Measurements from ENCODE around the gene MRPS27. TPM values are rescaled to one million over a fixed set of nuclear protein-coding genes. Genes with fewer than 3 reads are reported as not detected.

Gene MRPS27
- total RNA-seq, 4 donors from 2014 or later, result 48.6 to 57.9 (median 55.1) TPM

GRCh38 chr5:72213482-72213881, 106.6 kb downstream of the MRPS27 start:
- WGBS, 2 donors (ENCODE audit: low coverage in 1 of 2), result 96% methylated on average over 4 of the region's 4 CpGs
- TF ChIP-seq, protein P1, sequence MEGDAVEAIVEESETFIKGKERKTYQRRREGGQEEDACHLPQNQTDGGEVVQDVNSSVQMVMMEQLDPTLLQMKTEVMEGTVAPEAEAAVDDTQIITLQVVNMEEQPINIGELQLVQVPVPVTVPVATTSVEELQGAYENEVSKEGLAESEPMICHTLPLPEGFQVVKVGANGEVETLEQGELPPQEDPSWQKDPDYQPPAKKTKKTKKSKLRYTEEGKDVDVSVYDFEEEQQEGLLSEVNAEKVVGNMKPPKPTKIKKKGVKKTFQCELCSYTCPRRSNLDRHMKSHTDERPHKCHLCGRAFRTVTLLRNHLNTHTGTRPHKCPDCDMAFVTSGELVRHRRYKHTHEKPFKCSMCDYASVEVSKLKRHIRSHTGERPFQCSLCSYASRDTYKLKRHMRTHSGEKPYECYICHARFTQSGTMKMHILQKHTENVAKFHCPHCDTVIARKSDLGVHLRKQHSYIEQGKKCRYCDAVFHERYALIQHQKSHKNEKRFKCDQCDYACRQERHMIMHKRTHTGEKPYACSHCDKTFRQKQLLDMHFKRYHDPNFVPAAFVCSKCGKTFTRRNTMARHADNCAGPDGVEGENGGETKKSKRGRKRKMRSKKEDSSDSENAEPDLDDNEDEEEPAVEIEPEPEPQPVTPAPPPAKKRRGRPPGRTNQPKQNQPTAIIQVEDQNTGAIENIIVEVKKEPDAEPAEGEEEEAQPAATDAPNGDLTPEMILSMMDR (IDR thresholded peaks at IDR 0.05), result no peak
- TF ChIP-seq POLR2AphosphoS5 (IDR thresholded peaks at IDR 0.05), result no peak
- no peak for TF ChIP-seq EP300 (IDR thresholded peaks at IDR 0.05)
- TF ChIP-seq POLR2A (IDR thresholded peaks at IDR 0.05), result no peak
- Histone ChIP-seq H3K4me1 (peaks cover 6 to 19% (median 7%) of the 10 kb centered on the region in 3 donors), H3K9me3 (no peaks in the 10 kb centered on the region), H3K27me3 (no peaks in the 10 kb centered on the region), H3K36me3 (peaks cover 0 to 31% of the 10 kb centered on the region in 2 donors), H3K27ac (no peak overlapping the region), H3K4me3 (no peak overlapping the region)
- no peak for ATAC-seq

DNA sequence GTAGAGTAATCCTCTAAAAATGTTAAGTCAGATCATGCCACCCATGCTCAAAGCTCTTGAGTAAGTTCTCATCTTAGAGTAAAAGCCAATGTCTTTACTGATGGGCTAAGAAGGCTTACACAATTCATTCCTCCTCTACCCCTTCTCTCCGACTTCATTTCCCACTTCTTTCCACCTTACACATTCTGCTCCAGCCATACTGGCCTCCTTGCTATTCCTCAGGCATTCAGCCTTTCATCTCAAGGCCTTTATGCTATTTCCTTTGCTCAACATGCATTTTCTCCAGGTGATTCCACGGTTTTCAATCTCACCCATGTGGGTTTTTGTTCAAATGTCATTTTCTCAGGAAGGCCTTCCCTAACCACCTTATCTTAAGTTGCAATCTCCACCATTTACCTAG, 107.9 kb downstream of the MRPS27 start:
- TF ChIP-seq POLR2AphosphoS5 (IDR thresholded peaks at IDR 0.05), result no peak
- TF ChIP-seq POLR2A (IDR thresholded peaks at IDR 0.05), result no peak
- TF ChIP-seq, protein P1 (IDR thresholded peaks at IDR 0.05), result no peak
- TF ChIP-seq EP300 (IDR thresholded peaks at IDR 0.05), result no peak
- 87% methylated on average over 2 of the region's 2 CpGs; no CpG with 5 or more reads in 1 of the 2 donors for WGBS, 2 donors (ENCODE audit: low coverage in 1 of 2)
- Histone ChIP-seq H3K27ac (no peak overlapping the region), H3K36me3 (peaks cover 0 to 32% of the 10 kb centered on the region in 2 donors), H3K4me3 (no peak overlapping the region), H3K4me1 (peaks cover 6 to 19% (median 7%) of the 10 kb centered on the region in 3 donors), H3K9me3 (no peaks in the 10 kb centered on the region), H3K27me3 (no peaks in the 10 kb centered on the region)
- ATAC-seq, result no peak

DNA sequence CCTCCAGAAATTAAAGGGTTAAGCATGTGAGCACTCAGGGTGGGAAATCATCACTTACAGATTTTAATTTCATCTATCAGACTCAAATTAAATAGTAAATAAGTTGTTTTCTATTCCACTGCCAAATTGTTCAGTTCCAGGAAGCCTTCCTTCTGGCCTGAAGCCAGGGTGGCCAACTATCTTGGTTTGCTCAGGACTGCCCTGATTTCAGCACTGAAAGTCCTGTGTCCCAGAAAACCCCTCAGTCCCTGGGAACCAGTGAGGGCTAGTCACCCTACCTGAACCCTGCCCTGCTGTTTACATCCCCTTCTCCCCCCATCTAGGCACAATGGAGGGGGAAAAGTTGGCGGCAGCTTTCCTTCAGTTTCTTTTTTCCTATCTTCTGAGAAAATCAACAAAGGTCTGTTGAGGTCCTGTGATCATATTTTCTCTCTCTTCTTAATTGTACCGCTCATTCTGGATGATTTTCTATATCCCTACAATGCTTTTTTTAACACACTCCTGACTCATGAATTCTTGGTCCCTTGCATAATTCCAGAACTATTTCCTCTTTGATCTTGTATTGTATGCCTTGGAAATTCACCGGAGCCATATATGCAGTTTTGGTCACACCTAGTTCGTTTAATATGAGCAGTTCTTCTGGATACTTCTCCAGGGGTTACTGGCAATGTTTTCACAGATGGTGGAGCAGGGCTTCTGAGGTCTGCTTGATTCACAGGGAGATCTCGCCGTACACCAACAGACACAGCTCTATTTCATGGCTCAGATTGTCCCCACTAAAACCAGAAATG, 109.0 kb downstream of the MRPS27 start:
- H3K36me3 ChIP-seq, result peaks cover 0 to 34% of the 10 kb centered on the region in 2 donors
- H3K27ac ChIP-seq, result peak overlapping the region; percentile 14 to 73 (median 63)
- H3K9me3 ChIP-seq, result no peaks in the 10 kb centered on the region
- H3K27me3 ChIP-seq, result no peaks in the 10 kb centered on the region
- no peak overlapping the region for H3K4me3 ChIP-seq
- 41 to 57% methylated on average over 2 to 6 of the region's 6 CpGs for WGBS, 2 donors (ENCODE audit: low coverage in 1 of 2)
- ATAC-seq, result no peak
- peak; percentile 3 for TF ChIP-seq POLR2AphosphoS5 (IDR thresholded peaks at IDR 0.05)
- TF ChIP-seq, protein P1 (IDR thresholded peaks at IDR 0.05), result no peak
- peaks cover 6 to 19% (median 7%) of the 10 kb centered on the region in 3 donors for H3K4me1 ChIP-seq

DNA sequence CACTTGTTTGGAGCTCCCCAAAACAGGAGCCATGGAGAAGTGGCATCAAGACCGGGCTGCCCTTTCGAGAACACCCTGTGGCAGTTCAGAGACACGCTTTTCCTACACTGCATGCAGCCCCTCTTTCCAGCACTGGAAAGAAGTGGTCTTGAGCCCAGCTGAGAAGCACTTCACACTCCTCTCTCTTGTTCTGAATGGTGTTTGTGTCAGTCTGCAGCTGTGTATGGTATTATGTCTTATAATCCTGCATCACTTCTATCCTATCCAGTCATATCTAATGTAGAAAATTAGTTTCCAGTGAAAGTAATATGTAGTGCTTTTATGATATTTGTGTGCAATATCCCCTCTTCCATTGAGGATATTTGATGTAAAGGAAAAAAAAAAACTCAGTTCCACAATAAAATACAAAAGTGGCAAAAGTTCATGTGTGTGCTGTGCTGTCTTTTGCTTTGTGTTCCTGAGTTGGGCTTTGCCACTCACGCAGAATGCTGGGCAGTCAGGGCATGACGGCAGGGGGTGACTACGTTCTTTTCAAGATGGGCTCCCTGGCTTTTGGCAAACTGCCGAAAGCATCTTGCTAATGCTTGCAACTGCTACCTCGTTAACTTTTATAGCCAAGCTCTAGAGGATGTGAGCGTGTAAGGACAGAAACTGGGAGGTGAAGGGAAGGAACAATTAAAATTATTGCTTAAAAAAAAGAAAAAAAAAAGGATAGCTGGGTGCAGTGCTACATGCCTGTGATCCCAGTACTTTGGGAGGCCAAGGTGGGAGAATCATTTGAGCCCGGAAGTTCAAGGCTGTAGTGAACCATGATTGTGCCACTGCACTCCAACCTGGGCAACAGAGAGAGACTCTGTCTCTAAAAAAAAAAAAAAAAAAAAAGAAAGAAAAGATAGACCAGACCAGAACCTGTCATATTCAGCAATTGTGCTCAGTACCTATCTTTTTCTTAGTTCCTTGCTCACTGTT, 110.6 kb downstream of the MRPS27 start:
- no peak overlapping the region for H3K27ac ChIP-seq
- H3K4me1 ChIP-seq, result peaks cover 6 to 19% (median 7%) of the 10 kb centered on the region in 3 donors
- TF ChIP-seq EP300 (IDR thresholded peaks at IDR 0.05) (no peak), POLR2A (IDR thresholded peaks at IDR 0.05) (no peak), POLR2AphosphoS5 (IDR thresholded peaks at IDR 0.05) (no peak)
- TF ChIP-seq, protein P1 (IDR thresholded peaks at IDR 0.05), result no peak
- H3K9me3 ChIP-seq, result no peaks in the 10 kb centered on the region
- H3K4me3 ChIP-seq, result no peak overlapping the region
- H3K36me3 ChIP-seq, result peaks cover 0 to 51% of the 10 kb centered on the region in 2 donors
- WGBS, 2 donors (ENCODE audit: low coverage in 1 of 2), result 87 to 94% methylated on average over 2 to 6 of the region's 10 CpGs
- ATAC-seq, result no peak
- no peaks in the 10 kb centered on the region for H3K27me3 ChIP-seq
